HEK293 (cell line): ENCODE results near the gene CLEC2L.

Experiments
- YY2 ChIP-seq: fragments of 450-650 bp; formaldehyde crosslinking; IDR thresholded peaks from 2 replicates; pipeline ENCODE4 v1.5.1; 2016; ENCODE audit warnings: missing biosample characterization, missing genetic modification characterization
- ZNF274 ChIP-seq, 2 experiments: fragments of 200-500 bp in 1 of 2; fragments of 450-650 bp in 1 of 2; sonication (Bioruptor generic) in 1 of 2; formaldehyde crosslinking in 1 of 2; IDR thresholded peaks; 2 replicates each; pipeline versions ENCODE4 v1.5.1 to v1.6.1; 2014 to 2016; ENCODE audit warnings: borderline replicate concordance in 1 of 2, inconsistent platforms in 1 of 2, low read length in 1 of 2, missing biosample characterization in 1 of 2, missing genetic modification characterization in 1 of 2
- ZNF501 ChIP-seq: fragments of 450-650 bp; formaldehyde crosslinking; IDR thresholded peaks from 2 replicates; pipeline ENCODE4 v1.5.1; 2016; ENCODE audit warnings: missing biosample characterization, missing genetic modification characterization
- ZNF623 ChIP-seq: fragments of 450-650 bp; formaldehyde crosslinking; IDR thresholded peaks from 2 replicates; pipeline ENCODE4 v1.5.1; 2016; ENCODE audit warnings: missing biosample characterization, missing genetic modification characterization
- ZNF777 ChIP-seq: fragments of 450-650 bp; formaldehyde crosslinking; IDR thresholded peaks from 2 replicates; pipeline ENCODE4 v1.5.1; 2017; ENCODE audit warnings: missing biosample characterization, missing genetic modification characterization, borderline replicate concordance
- TF ChIP-seq, protein P1 (sequence below): fragments of 450-650 bp; formaldehyde crosslinking; IDR thresholded peaks from 2 replicates; pipeline ENCODE4 v1.5.1; 2016; ENCODE audit warnings: missing biosample characterization, missing genetic modification characterization
- TF ChIP-seq, protein P2 (sequence below): fragments of 450-650 bp; formaldehyde crosslinking; IDR thresholded peaks from 2 replicates; pipeline ENCODE4 v1.5.1; 2017; ENCODE audit warnings: missing biosample characterization, missing genetic modification characterization
- TF ChIP-seq, protein P3 (sequence below): fragments of 450-650 bp; formaldehyde crosslinking; IDR thresholded peaks from 2 replicates; pipeline ENCODE4 v1.5.1; 2016; ENCODE audit warnings: missing biosample characterization, missing genetic modification characterization

DNA sequence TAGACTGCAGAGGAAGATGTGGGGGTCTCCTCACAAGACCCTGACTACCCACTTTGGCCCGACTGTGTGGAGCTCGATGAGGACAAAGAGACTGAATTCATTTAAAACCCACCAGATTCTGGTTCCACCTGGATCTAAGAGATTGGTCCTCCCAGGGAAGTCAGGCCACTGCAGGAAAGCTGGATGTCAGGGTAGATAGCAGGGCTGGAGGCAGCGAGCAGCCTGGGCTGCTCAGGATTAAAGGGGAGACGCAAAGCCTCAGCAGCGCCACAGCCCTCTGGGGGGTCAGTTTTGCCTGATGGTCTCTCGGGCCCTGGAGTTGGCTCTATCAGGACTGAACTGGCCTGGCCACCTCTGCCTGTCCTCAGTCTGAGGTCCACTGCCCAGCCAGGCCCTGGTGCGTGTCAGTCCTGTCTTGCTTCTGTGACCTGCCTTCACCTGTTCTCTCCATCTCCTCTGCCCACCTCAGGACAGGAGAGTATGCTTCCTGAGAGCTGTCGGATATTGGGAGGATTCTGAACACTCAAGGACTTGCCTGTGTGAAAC, 27.8 kb upstream of the CLEC2L start:
- TF ChIP-seq, protein P1, sequence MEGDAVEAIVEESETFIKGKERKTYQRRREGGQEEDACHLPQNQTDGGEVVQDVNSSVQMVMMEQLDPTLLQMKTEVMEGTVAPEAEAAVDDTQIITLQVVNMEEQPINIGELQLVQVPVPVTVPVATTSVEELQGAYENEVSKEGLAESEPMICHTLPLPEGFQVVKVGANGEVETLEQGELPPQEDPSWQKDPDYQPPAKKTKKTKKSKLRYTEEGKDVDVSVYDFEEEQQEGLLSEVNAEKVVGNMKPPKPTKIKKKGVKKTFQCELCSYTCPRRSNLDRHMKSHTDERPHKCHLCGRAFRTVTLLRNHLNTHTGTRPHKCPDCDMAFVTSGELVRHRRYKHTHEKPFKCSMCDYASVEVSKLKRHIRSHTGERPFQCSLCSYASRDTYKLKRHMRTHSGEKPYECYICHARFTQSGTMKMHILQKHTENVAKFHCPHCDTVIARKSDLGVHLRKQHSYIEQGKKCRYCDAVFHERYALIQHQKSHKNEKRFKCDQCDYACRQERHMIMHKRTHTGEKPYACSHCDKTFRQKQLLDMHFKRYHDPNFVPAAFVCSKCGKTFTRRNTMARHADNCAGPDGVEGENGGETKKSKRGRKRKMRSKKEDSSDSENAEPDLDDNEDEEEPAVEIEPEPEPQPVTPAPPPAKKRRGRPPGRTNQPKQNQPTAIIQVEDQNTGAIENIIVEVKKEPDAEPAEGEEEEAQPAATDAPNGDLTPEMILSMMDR (tag by site-specific recombination): no peak
- no peak for TF ChIP-seq ZNF274 (IDR thresholded peaks at IDR 0.05; ENCODE audit: low read length)
- no peak for TF ChIP-seq ZNF274 (tag by site-specific recombination; IDR thresholded peaks at IDR 0.05; ENCODE audit: borderline replicate concordance)
- TF ChIP-seq YY2 (tag by site-specific recombination): no peak
- TF ChIP-seq, protein P2, sequence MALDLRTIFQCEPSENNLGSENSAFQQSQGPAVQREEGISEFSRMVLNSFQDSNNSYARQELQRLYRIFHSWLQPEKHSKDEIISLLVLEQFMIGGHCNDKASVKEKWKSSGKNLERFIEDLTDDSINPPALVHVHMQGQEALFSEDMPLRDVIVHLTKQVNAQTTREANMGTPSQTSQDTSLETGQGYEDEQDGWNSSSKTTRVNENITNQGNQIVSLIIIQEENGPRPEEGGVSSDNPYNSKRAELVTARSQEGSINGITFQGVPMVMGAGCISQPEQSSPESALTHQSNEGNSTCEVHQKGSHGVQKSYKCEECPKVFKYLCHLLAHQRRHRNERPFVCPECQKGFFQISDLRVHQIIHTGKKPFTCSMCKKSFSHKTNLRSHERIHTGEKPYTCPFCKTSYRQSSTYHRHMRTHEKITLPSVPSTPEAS (tag by site-specific recombination): no peak
- no peak for TF ChIP-seq ZNF501 (tag by site-specific recombination)
- TF ChIP-seq ZNF777 (tag by site-specific recombination): no peak
- TF ChIP-seq, protein P3, sequence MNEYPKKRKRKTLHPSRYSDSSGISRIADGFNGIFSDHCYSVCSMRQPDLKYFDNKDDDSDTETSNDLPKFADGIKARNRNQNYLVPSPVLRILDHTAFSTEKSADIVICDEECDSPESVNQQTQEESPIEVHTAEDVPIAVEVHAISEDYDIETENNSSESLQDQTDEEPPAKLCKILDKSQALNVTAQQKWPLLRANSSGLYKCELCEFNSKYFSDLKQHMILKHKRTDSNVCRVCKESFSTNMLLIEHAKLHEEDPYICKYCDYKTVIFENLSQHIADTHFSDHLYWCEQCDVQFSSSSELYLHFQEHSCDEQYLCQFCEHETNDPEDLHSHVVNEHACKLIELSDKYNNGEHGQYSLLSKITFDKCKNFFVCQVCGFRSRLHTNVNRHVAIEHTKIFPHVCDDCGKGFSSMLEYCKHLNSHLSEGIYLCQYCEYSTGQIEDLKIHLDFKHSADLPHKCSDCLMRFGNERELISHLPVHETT: no peak
- no peak for TF ChIP-seq ZNF623 (tag by site-specific recombination)
